Cortex of kidney (tissue), 1 donor: Measurements from ENCODE around the gene ASL.
"Not testable (repeated sequence)": the region's sequence is repeated elsewhere in the genome, so short reads cannot be mapped to it uniquely, and the experiment has no call there.

Experiments
- DNase-seq: peaks from one replicate; lab custom pipeline; 2025; lab: John Stamatoyannopoulos, UW

Gene ASL

GRCh38 chr7:66075590-66076461, at the start of gene ASL:
ASL (plus strand) TSS chr7:66075819; CDS start chr7:66076082, 263 bp downstream.
- peak; percentile 81 for DNase-seq

- not testable (repeated sequence) for DNase-seq
These were observed 47.3 kb upstream of the ASL start for GRCh38 chr7:66028342-66028741.

- DNase-seq, result no peak
These were observed 41.9 kb upstream of the ASL start for GRCh38 chr7:66033471-66034385.

- DNase-seq, result not testable (repeated sequence)
These were observed 41.1 kb upstream of the ASL start for GRCh38 chr7:66034436-66035010.

- no peak for DNase-seq
These were observed 39.2 kb upstream of the ASL start for GRCh38 chr7:66036382-66036781.

GRCh38 chr7:66036788-66037187, 38.8 kb upstream of the ASL start:
- no peak for DNase-seq

GRCh38 chr7:66039094-66039670, 36.4 kb upstream of the ASL start:
- DNase-seq, result no peak

GRCh38 chr7:66043681-66044497, 31.7 kb upstream of the ASL start:
- DNase-seq, result no peak

GRCh38 chr7:66044498-66044854, 31.1 kb upstream of the ASL start:
- DNase-seq, result not testable (repeated sequence)

- no peak for DNase-seq
These were observed 28.2 kb upstream of the ASL start for GRCh38 chr7:66047426-66047825.

- not testable (repeated sequence) for DNase-seq
These were observed 25.7 kb upstream of the ASL start for GRCh38 chr7:66049886-66050285.

- DNase-seq, result no peak
These were observed 25.2 kb upstream of the ASL start for GRCh38 chr7:66050337-66050957.

GRCh38 chr7:66050990-66051448, 24.6 kb upstream of the ASL start:
- no peak for DNase-seq

- no peak for DNase-seq
These were observed 23.2 kb upstream of the ASL start for GRCh38 chr7:66052447-66052846.

GRCh38 chr7:66054063-66054462, 21.6 kb upstream of the ASL start:
- no peak for DNase-seq

- DNase-seq, result no peak
These were observed 20.2 kb upstream of the ASL start for GRCh38 chr7:66055321-66055956.

- no peak for DNase-seq
These were observed 14.8 kb upstream of the ASL start for GRCh38 chr7:66060796-66061195.

GRCh38 chr7:66069732-66070131, 5.9 kb upstream of the ASL start:
- DNase-seq, result no peak

GRCh38 chr7:66070222-66070621, 5.4 kb upstream of the ASL start:
- no peak for DNase-seq

GRCh38 chr7:66072208-66072607, 3.4 kb upstream of the ASL start:
- not testable (repeated sequence) for DNase-seq
